Trophoblast cell (in vitro differentiated cells and primary cell): ENCODE results near the gene SGSM2.
A peak's percentile ranks its signal among the peaks of the same experiment; 100 is the strongest.

Source experiments
- DNase-seq, 2 donors: peaks; one replicate each; pipeline ENCODE4 v3.0.0-alpha.2; 2016
- H2AFZ ChIP-seq: 2 replicates; pipeline ENCODE4 v1.6.1; 2013; ENCODE audit warnings: low read length, moderate library complexity, mild to moderate bottlenecking; ENCODE audit not compliant: insufficient read depth, poor library complexity
- H2AK5ac ChIP-seq: 2 replicates; pipeline ENCODE4 v1.6.1; 2013; ENCODE audit warnings: mild to moderate bottlenecking, low read length
- H2BK120ac ChIP-seq: 2 replicates; pipeline ENCODE4 v1.6.1; 2013; ENCODE audit warnings: low read length, mild to moderate bottlenecking, moderate library complexity; ENCODE audit not compliant: insufficient read depth, poor library complexity
- H2BK12ac ChIP-seq: 2 replicates; pipeline ENCODE4 v1.6.1; 2013; ENCODE audit warnings: mild to moderate bottlenecking, low read length, moderate library complexity
- H2BK5ac ChIP-seq: 2 replicates; pipeline ENCODE4 v1.6.1; 2013; ENCODE audit warnings: low read length, low read depth, moderate library complexity, mild to moderate bottlenecking; ENCODE audit not compliant: poor library complexity
- H3K14ac ChIP-seq: 2 replicates; pipeline ENCODE4 v1.6.1; 2013; ENCODE audit warnings: mild to moderate bottlenecking, low read length
- H3K18ac ChIP-seq: 2 replicates; pipeline ENCODE4 v1.6.1; 2013; ENCODE audit warnings: mild to moderate bottlenecking, low read length
- H3K23ac ChIP-seq: 2 replicates; pipeline ENCODE4 v1.6.1; 2013; ENCODE audit warnings: low read length
- H3K27ac ChIP-seq: 2 replicates; pipeline ENCODE4 v1.5.1; 2013; ENCODE audit warnings: low read depth, mild to moderate bottlenecking, inconsistent platforms, low read length, moderate library complexity
- H3K27me3 ChIP-seq: 2 replicates; pipeline ENCODE4 v1.6.1; 2013; ENCODE audit warnings: inconsistent platforms, mild to moderate bottlenecking, low read length, moderate library complexity; ENCODE audit not compliant: insufficient read depth
- H3K36me3 ChIP-seq, 2 experiments: 1 replicate in 1 of 2; 2 replicates in 1 of 2; pipeline ENCODE4 v1.6.1; 2013; ENCODE audit warnings: low read length in 2 of 2, mild to moderate bottlenecking in 2 of 2, moderate library complexity in 1 of 2; ENCODE audit not compliant: insufficient read depth in 2 of 2, control insufficient read depth in 1 of 2
- H3K4ac ChIP-seq: 2 replicates; pipeline ENCODE4 v1.6.1; 2013; ENCODE audit warnings: low read depth, mild to moderate bottlenecking, low read length, moderate library complexity
- H3K4me1 ChIP-seq, 2 experiments: 1 replicate in 1 of 2; 2 replicates in 1 of 2; pipeline ENCODE4 v1.6.1; 2013; ENCODE audit warnings: low read length in 2 of 2, mild to moderate bottlenecking in 2 of 2, moderate library complexity in 1 of 2; ENCODE audit not compliant: insufficient read depth in 2 of 2, control insufficient read depth in 1 of 2
- H3K4me2 ChIP-seq: 2 replicates; pipeline ENCODE4 v1.6.1; 2013; ENCODE audit warnings: inconsistent platforms, mild to moderate bottlenecking, low read length, moderate library complexity
- H3K4me3 ChIP-seq: 2 replicates; pipeline ENCODE4 v1.5.1; 2013; ENCODE audit warnings: mild to moderate bottlenecking, low read depth, low read length, inconsistent platforms
- H3K79me1 ChIP-seq: one replicate; pipeline ENCODE4 v1.6.1; 2013; ENCODE audit warnings: low read length
- H3K79me2 ChIP-seq: 2 replicates; pipeline ENCODE4 v1.6.1; 2013; ENCODE audit warnings: low read length, mild to moderate bottlenecking; ENCODE audit not compliant: control insufficient read depth, insufficient read depth, poor library complexity
- H3K9ac ChIP-seq: 2 replicates; pipeline ENCODE4 v1.6.1; 2013; ENCODE audit warnings: mild to moderate bottlenecking, low read length
- H3K9me3 ChIP-seq: 2 replicates; pipeline ENCODE4 v1.6.1; 2013; ENCODE audit warnings: low read depth, mild to moderate bottlenecking, control low read depth, inconsistent platforms, low read length; ENCODE audit not compliant: insufficient read depth
- H4K12ac ChIP-seq: 2 replicates; pipeline ENCODE4 v1.6.1; 2013; ENCODE audit warnings: low read depth, mild to moderate bottlenecking, low read length, moderate library complexity
- H4K8ac ChIP-seq: 2 replicates; pipeline ENCODE4 v1.6.1; 2013; ENCODE audit warnings: low read depth, mild to moderate bottlenecking, low read length, moderate library complexity
- H4K91ac ChIP-seq: one replicate; pipeline ENCODE4 v1.6.1; 2013; ENCODE audit warnings: low read depth, mild to moderate bottlenecking, low read length, moderate library complexity
- WGBS: extraction: QIAGEN DNeasy Blood & Tissue Kit; methylation state at CpG from one replicate; pipeline ENCODE4 v1.1.7; 2013; ENCODE audit warnings: missing lambda C conversion rate; ENCODE audit not compliant: insufficient read length, insufficient coverage; ENCODE audit errors: extremely low coverage; 5-methylcytosine and 5-hydroxymethylcytosine counted together

The SGSM2 gene

DNA sequence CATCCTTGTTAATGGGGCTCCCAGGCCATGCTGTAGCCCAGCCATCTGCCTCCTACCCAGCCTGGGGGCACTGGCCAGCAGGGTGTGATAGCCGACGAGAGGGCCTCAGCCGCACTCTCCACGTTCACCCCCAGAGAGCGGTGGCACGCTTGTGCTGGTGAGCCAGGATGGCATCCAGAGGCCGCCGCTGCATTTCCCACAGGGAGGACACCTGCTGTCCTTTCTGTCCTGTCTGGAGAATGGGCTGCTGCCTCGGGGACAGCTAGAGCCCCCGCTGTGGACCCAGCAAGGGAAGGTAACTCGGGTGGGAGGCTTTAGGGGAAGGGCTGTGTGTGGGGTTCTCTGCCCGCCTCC is 27.4 kb downstream of the SGSM2 start:
- H3K27ac ChIP-seq: no peak overlapping the region
- no peak for DNase-seq
- no peak overlapping the region for H2BK12ac ChIP-seq
- H3K9me3 ChIP-seq: peaks cover 1% of the 10 kb centered on the region
- H3K14ac ChIP-seq: no peak overlapping the region
- H2BK120ac ChIP-seq: no peak overlapping the region
- no peaks in the 10 kb centered on the region for H3K27me3 ChIP-seq
- H2BK5ac ChIP-seq: no peak overlapping the region
- no peak overlapping the region for H3K4ac ChIP-seq
- no peak overlapping the region for H4K91ac ChIP-seq
- H3K4me3 ChIP-seq: no peak overlapping the region
- no peak overlapping the region for H3K18ac ChIP-seq
- no peak overlapping the region for H4K8ac ChIP-seq
- no peak overlapping the region for H2AK5ac ChIP-seq
- H4K12ac ChIP-seq: no peak overlapping the region
- H3K4me1 ChIP-seq: no peaks in the 10 kb centered on the region
- H3K79me2 ChIP-seq: no peaks in the 10 kb centered on the region
- H3K4me2 ChIP-seq: no peak overlapping the region
- H3K9ac ChIP-seq: no peak overlapping the region
- no peak overlapping the region for H2AFZ ChIP-seq
- WGBS: no CpG with 5 or more reads among the region's 12 CpGs
- H3K79me1 ChIP-seq: no peaks in the 10 kb centered on the region
- H3K23ac ChIP-seq: no peak overlapping the region
- peaks cover 56 to 65% of the 10 kb centered on the region in 2 experiments for H3K36me3 ChIP-seq

DNA sequence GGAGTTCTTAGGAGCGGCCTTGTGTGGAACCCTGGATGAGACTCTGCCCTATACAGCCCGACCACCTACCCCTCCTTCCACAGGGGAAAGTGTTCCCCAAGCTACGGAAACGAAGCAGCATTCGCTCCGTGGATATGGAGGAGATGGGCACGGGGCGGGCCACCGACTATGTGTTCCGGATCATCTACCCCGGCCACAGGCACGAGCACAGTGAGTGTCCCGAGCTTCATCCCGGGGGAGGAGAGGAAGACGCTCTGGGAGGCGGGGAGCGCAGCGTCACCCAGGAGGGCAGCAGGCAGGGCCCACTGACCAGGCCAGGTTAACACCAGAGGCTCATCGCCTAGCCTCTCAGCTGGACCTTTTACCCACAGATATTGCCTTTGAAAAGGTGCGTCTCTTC is 27.8 kb downstream of the SGSM2 start:
- H2AFZ ChIP-seq: no peak overlapping the region
- H3K9ac ChIP-seq: no peak overlapping the region
- no peak for DNase-seq
- H2BK12ac ChIP-seq: no peak overlapping the region
- H4K8ac ChIP-seq: no peak overlapping the region
- no peak overlapping the region for H4K12ac ChIP-seq
- peaks cover 60 to 63% of the 10 kb centered on the region in 2 experiments for H3K36me3 ChIP-seq
- no peaks in the 10 kb centered on the region for H3K4me1 ChIP-seq
- no peak overlapping the region for H2AK5ac ChIP-seq
- no peak overlapping the region for H2BK120ac ChIP-seq
- no peak overlapping the region for H3K4me3 ChIP-seq
- no peak overlapping the region for H3K27ac ChIP-seq
- no peaks in the 10 kb centered on the region for H3K27me3 ChIP-seq
- no peak overlapping the region for H3K4me2 ChIP-seq
- H3K79me2 ChIP-seq: no peaks in the 10 kb centered on the region
- WGBS: no CpG with 5 or more reads among the region's 20 CpGs
- H3K23ac ChIP-seq: no peak overlapping the region
- no peak overlapping the region for H3K4ac ChIP-seq
- peaks cover 1% of the 10 kb centered on the region for H3K9me3 ChIP-seq
- H4K91ac ChIP-seq: no peak overlapping the region
- no peak overlapping the region for H3K18ac ChIP-seq
- H2BK5ac ChIP-seq: no peak overlapping the region
- no peaks in the 10 kb centered on the region for H3K79me1 ChIP-seq
- no peak overlapping the region for H3K14ac ChIP-seq

DNA sequence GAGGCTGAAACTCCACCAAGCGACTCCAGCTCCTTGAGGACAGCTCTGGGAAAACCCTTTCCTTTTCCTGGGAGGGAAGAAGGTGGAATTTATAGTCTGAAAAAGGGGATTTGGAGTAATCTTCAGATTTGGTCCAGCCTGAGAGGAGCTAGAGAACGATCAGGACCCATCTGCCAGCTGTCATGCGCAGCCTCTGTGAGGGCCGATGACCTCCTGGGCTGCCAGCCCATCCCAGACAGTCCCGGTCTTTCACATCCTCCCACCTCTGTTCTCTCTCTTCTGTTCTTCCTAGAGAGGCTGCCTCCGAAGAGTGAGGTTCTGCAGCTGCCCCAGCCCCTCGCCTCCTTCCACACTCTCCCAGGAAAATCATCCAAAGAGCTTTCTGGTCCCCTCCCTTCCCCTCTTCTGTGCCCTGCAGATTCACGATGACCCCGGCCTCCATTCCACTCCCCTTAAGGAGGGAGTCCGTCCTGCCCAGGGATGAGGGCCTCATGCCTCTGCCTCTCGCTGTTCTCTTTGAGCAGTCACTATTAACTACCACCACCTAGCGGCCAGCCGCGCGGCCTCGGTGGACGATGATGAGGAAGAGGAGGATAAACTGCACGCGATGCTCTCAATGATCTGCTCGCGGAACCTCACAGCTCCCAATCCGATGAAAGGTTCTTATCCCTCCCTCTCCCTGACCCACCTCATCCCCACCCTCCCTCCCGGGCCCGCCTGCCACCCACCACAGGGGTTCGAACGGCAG is 29.6 kb downstream of the SGSM2 start:
- WGBS: no CpG with 5 or more reads among the region's 26 CpGs
- Histone ChIP-seq H3K4ac (no peak overlapping the region), H4K91ac (no peak overlapping the region), H3K27ac (no peak overlapping the region), H4K12ac (no peak overlapping the region), H3K9ac (no peak overlapping the region), H3K18ac (no peak overlapping the region), H2AK5ac (no peak overlapping the region), H3K23ac (no peak overlapping the region), H2AFZ (no peak overlapping the region), H3K14ac (no peak overlapping the region), H3K4me3 (no peak overlapping the region), H3K4me2 (no peak overlapping the region), H2BK120ac (no peak overlapping the region), H3K79me1 (no peaks in the 10 kb centered on the region), H3K36me3 (peaks cover 52 to 64% of the 10 kb centered on the region in 2 experiments), H2BK5ac (no peak overlapping the region), H3K4me1 (no peaks in the 10 kb centered on the region), H3K79me2 (no peaks in the 10 kb centered on the region), H2BK12ac (no peak overlapping the region), H3K27me3 (no peaks in the 10 kb centered on the region), H4K8ac (no peak overlapping the region), H3K9me3 (no peaks in the 10 kb centered on the region)
- peak in 1 of 2 donors; percentile 28 for DNase-seq

DNA sequence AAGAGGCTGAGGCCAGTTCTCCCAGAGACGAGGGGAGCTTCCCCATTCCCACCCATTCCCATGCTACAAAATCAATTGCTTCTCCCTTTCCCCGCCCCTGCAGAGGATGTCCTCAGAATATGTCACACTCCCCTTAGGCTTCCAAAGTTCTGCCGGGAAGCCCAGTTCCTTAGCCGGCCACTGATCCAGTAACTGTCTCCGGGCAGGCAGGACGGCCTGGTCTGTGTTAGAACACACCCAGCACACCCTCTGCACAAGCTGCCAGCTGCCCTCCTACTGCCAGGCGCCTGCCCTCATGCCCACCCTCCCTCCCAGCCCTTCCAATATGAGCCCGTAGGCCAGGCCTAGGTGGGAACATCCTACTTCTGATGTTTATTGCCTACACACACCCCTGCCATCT is 31.1 kb downstream of the SGSM2 start:
- Histone ChIP-seq H3K9ac (no peak overlapping the region), H4K8ac (no peak overlapping the region), H2BK120ac (no peak overlapping the region), H3K36me3 (peaks cover 51 to 62% of the 10 kb centered on the region in 2 experiments), H2AFZ (no peak overlapping the region), H3K14ac (no peak overlapping the region), H4K12ac (no peak overlapping the region), H4K91ac (no peak overlapping the region), H3K79me1 (no peaks in the 10 kb centered on the region), H3K23ac (no peak overlapping the region), H3K27me3 (no peaks in the 10 kb centered on the region), H3K4me2 (no peak overlapping the region), H3K4me1 (no peaks in the 10 kb centered on the region), H2AK5ac (no peak overlapping the region), H3K18ac (no peak overlapping the region), H3K4ac (no peak overlapping the region), H3K9me3 (peaks cover 3% of the 10 kb centered on the region), H3K4me3 (no peak overlapping the region), H3K79me2 (no peaks in the 10 kb centered on the region), H2BK12ac (no peak overlapping the region), H2BK5ac (no peak overlapping the region), H3K27ac (no peak overlapping the region)
- DNase-seq: no peak
- WGBS: no CpG with 5 or more reads among the region's 8 CpGs
